ENCODE measurements around the gene SND1.

GRCh38 chr7:128124786-128125185 is 472.8 kb downstream of the SND1 start:
- TF ChIP-seq CTCF (IDR thresholded peaks at IDR 0.05) (no peak), EP300 (IDR thresholded peaks at IDR 0.05; ENCODE audit: low read depth) (no peak)

Data from transverse colon (tissue), 3 donors.